Cardiac muscle cell (in vitro differentiated cells and primary cell): ENCODE measurements around the gene RANBP3. TPM values are rescaled to one million over a fixed set of nuclear protein-coding genes. Genes with fewer than 3 reads are reported as not detected.

Experiments
- DNase-seq, 2 donors: peaks; one replicate each; pipeline versions ENCODE4 v3.0.0 to v3.0.0-alpha.2; 2010 to 2017; ENCODE audit warnings: low read depth in 1 of 2, low spot score in 1 of 2
- H3K27ac ChIP-seq: fragments of 200-600 bp; sonication (generic); 2 replicates; pipeline ENCODE4 v1.5.1; 2016
- H3K27me3 ChIP-seq: fragments of 200-600 bp; sonication (generic); 2 replicates; pipeline ENCODE4 v1.6.0; 2016; ENCODE audit warnings: control low read depth
- H3K36me3 ChIP-seq: fragments of 200-600 bp; sonication (generic); 2 replicates; pipeline ENCODE4 v1.5.1; 2016; ENCODE audit warnings: control low read depth
- H3K4me1 ChIP-seq: fragments of 200-600 bp; sonication (generic); 2 replicates; pipeline ENCODE4 v1.8.1; 2017; ENCODE audit warnings: low read depth, mild to moderate bottlenecking, mixed run types
- H3K4me3 ChIP-seq: fragments of 200-600 bp; sonication (generic); 2 replicates; pipeline ENCODE4 v1.5.1; 2016; ENCODE audit warnings: mild to moderate bottlenecking
- H3K9me3 ChIP-seq: fragments of 200-600 bp; sonication (generic); 2 replicates; pipeline ENCODE4 v1.5.1; 2017; ENCODE audit warnings: low read depth, mild to moderate bottlenecking, control low read depth
- CTCF ChIP-seq: IDR thresholded peaks from 2 replicates; pipeline ENCODE4 v1.5.1; 2012; ENCODE audit warnings: low read depth, mild to moderate bottlenecking, low read length
- polyA plus RNA-seq: library from polyadenylated mRNA; unstranded; fragments of >200 nt; fragmentation: Nextera tagmentation; extraction: Ambion mirVana; gene quantifications from 2 replicates; pipeline ENCODE4 v1.2.1, GENCODE V29; 2016
- total RNA-seq: library from RNA; depleted of rRNA; stranded (reverse); fragments of >200 nt; gene quantifications from 2 replicates; pipeline ENCODE4 v1.2.3, GENCODE V29; 2016

The RANBP3 gene
- total and polyA plus RNA-seq, 2 experiments from 2014 or later = 17.7 to 108 TPM

GRCh38 chr19:5996623-5997320, 18.8 kb upstream of the RANBP3 start:
- Histone ChIP-seq H3K4me3 (no peak overlapping the region), H3K27me3 (no peaks in the 10 kb centered on the region), H3K9me3 (no peaks in the 10 kb centered on the region), H3K36me3 (no peaks in the 10 kb centered on the region), H3K4me1 (no peaks in the 10 kb centered on the region), H3K27ac (no peak overlapping the region)
- no peak for DNase-seq
- no peak for TF ChIP-seq CTCF

- Histone ChIP-seq H3K9me3 (no peaks in the 10 kb centered on the region), H3K4me1 (no peaks in the 10 kb centered on the region)
- no peak for TF ChIP-seq CTCF
These were observed 18.2 kb upstream of the RANBP3 start for GRCh38 chr19:5996102-5996501.

GRCh38 chr19:5995606-5996005, 17.7 kb upstream of the RANBP3 start:
- TF ChIP-seq CTCF = no peak
- no peak overlapping the region for H3K27ac ChIP-seq
- no peak overlapping the region for H3K4me3 ChIP-seq
- DNase-seq = no peak
- H3K27me3 ChIP-seq = no peaks in the 10 kb centered on the region
- H3K36me3 ChIP-seq = no peaks in the 10 kb centered on the region
- no peaks in the 10 kb centered on the region for H3K9me3 ChIP-seq
- H3K4me1 ChIP-seq = no peaks in the 10 kb centered on the region

More at GRCh38 chr19:5996102-5996501, 18.2 kb upstream of the RANBP3 start:
- no peak for DNase-seq
- no peaks in the 10 kb centered on the region for H3K27me3 ChIP-seq
- H3K27ac ChIP-seq = no peak overlapping the region
- no peak overlapping the region for H3K4me3 ChIP-seq
- no peaks in the 10 kb centered on the region for H3K36me3 ChIP-seq

GRCh38 chr19:5994405-5995165, 16.6 kb upstream of the RANBP3 start:
- no peak for TF ChIP-seq CTCF
- DNase-seq = no peak
- Histone ChIP-seq H3K36me3 (no peaks in the 10 kb centered on the region), H3K27ac (no peak overlapping the region), H3K9me3 (no peaks in the 10 kb centered on the region), H3K4me1 (no peaks in the 10 kb centered on the region), H3K4me3 (no peak overlapping the region), H3K27me3 (no peaks in the 10 kb centered on the region)

- Histone ChIP-seq H3K27ac (no peak overlapping the region), H3K4me1 (no peaks in the 10 kb centered on the region), H3K9me3 (no peaks in the 10 kb centered on the region), H3K36me3 (no peaks in the 10 kb centered on the region), H3K4me3 (no peak overlapping the region), H3K27me3 (no peaks in the 10 kb centered on the region)
- DNase-seq = peak in 1 of 2 donors; percentile 40
- TF ChIP-seq CTCF = no peak
These were observed 15.9 kb upstream of the RANBP3 start for GRCh38 chr19:5993648-5994358.
